Astrocyte (in vitro differentiated cells and primary cell): ENCODE data around the gene PROKR2. TPM values are rescaled to one million over a fixed set of nuclear protein-coding genes. Genes with fewer than 3 reads are reported as not detected.

Experiments
- DNase-seq: peaks from one replicate; pipeline ENCODE4 v3.0.0-alpha.2; 2010; ENCODE audit warnings: low read depth
- FAIRE-seq: peaks from 2 replicates; lab custom pipeline; 2011; peaks lifted over from hg19 to GRCh38; lab: Jason Lieb, UNC
- H2AFZ ChIP-seq: 2 replicates; pipeline ENCODE4 v1.6.0; 2012; ENCODE audit warnings: low read depth, low read length, inconsistent platforms
- H3K27ac ChIP-seq: 2 replicates; pipeline ENCODE4 v1.5.1; 2011; ENCODE audit warnings: low read depth, low read length, inconsistent platforms
- H3K27me3 ChIP-seq: 2 replicates; pipeline ENCODE4 v1.6.0; 2011; ENCODE audit warnings: low read length, inconsistent platforms; ENCODE audit not compliant: insufficient read depth
- H3K36me3 ChIP-seq: 2 replicates; pipeline ENCODE4 v1.5.1; 2011; ENCODE audit warnings: low read length, inconsistent platforms; ENCODE audit not compliant: insufficient read depth
- H3K4me1 ChIP-seq: 2 replicates; pipeline ENCODE4 v1.5.1; 2011; ENCODE audit warnings: low read length, inconsistent platforms; ENCODE audit not compliant: insufficient read depth
- H3K4me2 ChIP-seq: 2 replicates; pipeline ENCODE4 v1.6.0; 2012; ENCODE audit warnings: low read length, inconsistent platforms
- H3K4me3 ChIP-seq: 2 replicates; pipeline ENCODE4 v1.5.1; 2011; ENCODE audit warnings: low read depth, mild to moderate bottlenecking, low read length, inconsistent platforms; ENCODE audit not compliant: insufficient read depth
- H3K79me2 ChIP-seq: 2 replicates; pipeline ENCODE4 v1.6.0; 2012; ENCODE audit warnings: mild to moderate bottlenecking, low read length, inconsistent platforms; ENCODE audit not compliant: insufficient read depth
- H3K9ac ChIP-seq: 2 replicates; pipeline ENCODE4 v1.6.0; 2012; ENCODE audit warnings: mild to moderate bottlenecking, low read length, inconsistent platforms
- H3K9me3 ChIP-seq: 2 replicates; pipeline ENCODE4 v1.5.1; 2012; ENCODE audit warnings: low read depth, mild to moderate bottlenecking, low read length, inconsistent platforms; ENCODE audit not compliant: insufficient read depth
- H4K20me1 ChIP-seq: 2 replicates; pipeline ENCODE4 v1.6.0; 2012; ENCODE audit warnings: low read length, inconsistent platforms; ENCODE audit not compliant: insufficient read depth
- H3K27ac Mint-ChIP-seq: one replicate; pipeline ENCODE4 v1.8.0; 2021; ENCODE audit warnings: mild to moderate bottlenecking, mixed read lengths; ENCODE audit not compliant: unreplicated experiment
- H3K27me3 Mint-ChIP-seq: one replicate; pipeline ENCODE4 v1.8.0; 2021; ENCODE audit warnings: low read depth, mixed read lengths; ENCODE audit not compliant: unreplicated experiment
- H3K36me3 Mint-ChIP-seq: one replicate; pipeline ENCODE4 v1.8.0; 2021; ENCODE audit warnings: low read depth, mixed read lengths; ENCODE audit not compliant: unreplicated experiment
- H3K4me1 Mint-ChIP-seq: one replicate; pipeline ENCODE4 v1.8.0; 2021; ENCODE audit warnings: low read depth, mixed read lengths; ENCODE audit not compliant: unreplicated experiment
- H3K4me3 Mint-ChIP-seq: one replicate; pipeline ENCODE4 v1.8.0; 2021; ENCODE audit warnings: mild to moderate bottlenecking, moderate library complexity, mixed read lengths; ENCODE audit not compliant: unreplicated experiment
- H3K9me3 Mint-ChIP-seq: one replicate; pipeline ENCODE4 v1.8.0; 2021; ENCODE audit warnings: mild to moderate bottlenecking, mixed read lengths; ENCODE audit not compliant: unreplicated experiment
- EZH2 ChIP-seq: IDR thresholded peaks from 2 replicates; pipeline ENCODE4 v1.6.1; 2012; ENCODE audit warnings: mild to moderate bottlenecking, low read length, inconsistent platforms; ENCODE audit not compliant: insufficient read depth
- total RNA-seq: library from RNA; stranded (reverse); gene quantifications from 2 replicates; pipeline ENCODE4 v1.2.1, GENCODE V29; 2021
- TF ChIP-seq, protein P1 (sequence below): IDR thresholded peaks from 2 replicates; pipeline ENCODE4 v1.5.1; 2011; ENCODE audit warnings: low read depth, mild to moderate bottlenecking, inconsistent platforms, low read length, moderate library complexity; ENCODE audit not compliant: insufficient read depth

PROKR2 gene
- total RNA-seq, 1 donor from 2014 or later, result not detected

DNA sequence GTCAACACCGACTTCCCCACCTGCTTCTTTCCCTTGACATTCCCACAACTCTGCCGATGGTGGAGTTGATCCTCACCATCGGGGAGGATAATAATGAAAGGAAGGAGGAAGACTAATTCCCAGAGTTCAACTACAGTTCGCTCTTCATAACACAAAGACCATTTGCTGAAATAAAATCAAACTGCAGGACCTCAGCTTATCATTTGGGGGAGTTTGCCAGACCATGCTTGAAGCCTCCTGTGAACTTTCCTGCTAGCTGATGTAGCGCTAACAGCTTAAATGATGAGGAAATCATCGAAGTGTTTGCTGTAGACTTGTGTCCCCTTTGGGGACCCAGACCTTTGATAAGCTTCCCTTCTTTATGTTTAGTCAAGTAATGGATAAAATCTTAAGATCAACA lies 26.2 kb downstream of the PROKR2 start:
- Mint-ChIP-seq H3K36me3 (no peaks in the 10 kb centered on the region), H3K9me3 (peaks cover 11% of the 10 kb centered on the region), H3K4me3 (no peak overlapping the region), H3K4me1 (no peaks in the 10 kb centered on the region), H3K27me3 (peaks cover 26% of the 10 kb centered on the region), H3K27ac (no peak overlapping the region)
- DNase-seq, result no peak
- Histone ChIP-seq H3K4me2 (no peak overlapping the region), H4K20me1 (no peaks in the 10 kb centered on the region), H2AFZ (no peak overlapping the region), H3K9ac (no peak overlapping the region), H3K27ac (no peak overlapping the region), H3K9me3 (no peaks in the 10 kb centered on the region), H3K36me3 (no peaks in the 10 kb centered on the region), H3K4me3 (no peak overlapping the region), H3K4me1 (no peaks in the 10 kb centered on the region), H3K79me2 (no peaks in the 10 kb centered on the region), H3K27me3 (no peaks in the 10 kb centered on the region)
- TF ChIP-seq EZH2, result no peak
- TF ChIP-seq, protein P1, sequence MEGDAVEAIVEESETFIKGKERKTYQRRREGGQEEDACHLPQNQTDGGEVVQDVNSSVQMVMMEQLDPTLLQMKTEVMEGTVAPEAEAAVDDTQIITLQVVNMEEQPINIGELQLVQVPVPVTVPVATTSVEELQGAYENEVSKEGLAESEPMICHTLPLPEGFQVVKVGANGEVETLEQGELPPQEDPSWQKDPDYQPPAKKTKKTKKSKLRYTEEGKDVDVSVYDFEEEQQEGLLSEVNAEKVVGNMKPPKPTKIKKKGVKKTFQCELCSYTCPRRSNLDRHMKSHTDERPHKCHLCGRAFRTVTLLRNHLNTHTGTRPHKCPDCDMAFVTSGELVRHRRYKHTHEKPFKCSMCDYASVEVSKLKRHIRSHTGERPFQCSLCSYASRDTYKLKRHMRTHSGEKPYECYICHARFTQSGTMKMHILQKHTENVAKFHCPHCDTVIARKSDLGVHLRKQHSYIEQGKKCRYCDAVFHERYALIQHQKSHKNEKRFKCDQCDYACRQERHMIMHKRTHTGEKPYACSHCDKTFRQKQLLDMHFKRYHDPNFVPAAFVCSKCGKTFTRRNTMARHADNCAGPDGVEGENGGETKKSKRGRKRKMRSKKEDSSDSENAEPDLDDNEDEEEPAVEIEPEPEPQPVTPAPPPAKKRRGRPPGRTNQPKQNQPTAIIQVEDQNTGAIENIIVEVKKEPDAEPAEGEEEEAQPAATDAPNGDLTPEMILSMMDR, result no peak
- FAIRE-seq, result no peak

DNA sequence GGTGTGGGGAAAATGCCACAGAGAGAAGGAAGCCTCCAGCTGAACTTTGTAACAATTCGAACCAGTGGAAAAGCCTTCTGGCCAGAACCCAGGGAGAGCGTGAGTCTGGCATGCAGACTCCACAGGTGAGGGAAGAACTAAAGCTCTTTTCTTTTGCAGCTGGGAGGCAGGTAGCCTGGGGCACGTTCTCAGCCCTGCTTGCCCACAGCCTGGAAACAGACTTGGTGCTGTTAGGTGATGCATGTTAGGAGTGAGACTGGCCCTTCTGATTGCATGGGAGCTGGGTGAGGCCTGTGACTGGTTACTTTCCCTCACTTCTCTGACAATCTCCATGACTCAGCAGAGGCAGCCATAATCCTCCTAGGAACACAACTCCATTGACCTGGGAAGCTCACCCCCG lies 34.2 kb downstream of the PROKR2 start:
- no peaks in the 10 kb centered on the region for H3K36me3 Mint-ChIP-seq
- peaks cover 6% of the 10 kb centered on the region for H3K27me3 Mint-ChIP-seq
- TF ChIP-seq, protein P1, result no peak
- TF ChIP-seq EZH2, result no peak
- Histone ChIP-seq H3K36me3 (no peaks in the 10 kb centered on the region), H4K20me1 (no peaks in the 10 kb centered on the region), H3K27me3 (no peaks in the 10 kb centered on the region), H3K4me1 (no peaks in the 10 kb centered on the region), H2AFZ (no peak overlapping the region), H3K27ac (no peak overlapping the region), H3K79me2 (no peaks in the 10 kb centered on the region), H3K9ac (no peak overlapping the region), H3K4me2 (no peak overlapping the region), H3K4me3 (no peak overlapping the region), H3K9me3 (no peaks in the 10 kb centered on the region)
- H3K4me1 Mint-ChIP-seq, result no peaks in the 10 kb centered on the region
- H3K27ac Mint-ChIP-seq, result no peak overlapping the region
- peaks cover 10% of the 10 kb centered on the region for H3K9me3 Mint-ChIP-seq
- H3K4me3 Mint-ChIP-seq, result no peak overlapping the region
- FAIRE-seq, result no peak
- DNase-seq, result no peak

DNA sequence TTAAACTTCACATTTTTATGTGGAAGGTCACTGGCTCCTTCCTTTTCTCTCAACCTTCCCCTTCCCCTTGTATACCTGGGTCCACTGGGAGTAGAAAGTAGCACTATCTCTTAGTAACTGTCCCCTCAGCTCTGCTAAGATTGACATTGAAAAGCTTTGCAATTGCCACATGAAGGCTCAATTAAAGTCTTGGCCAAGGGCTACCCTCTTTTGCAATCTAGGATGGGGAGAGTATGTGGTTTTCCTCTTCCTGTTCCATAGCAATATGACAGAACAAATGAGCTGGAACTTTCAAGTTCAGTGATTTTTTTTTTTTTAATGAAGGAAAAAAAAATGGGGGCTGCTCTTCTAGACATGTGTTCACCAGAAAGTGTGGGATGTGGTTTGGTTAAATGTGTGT lies 37.1 kb downstream of the PROKR2 start:
- Mint-ChIP-seq H3K4me3 (no peak overlapping the region), H3K36me3 (no peaks in the 10 kb centered on the region), H3K27ac (no peak overlapping the region), H3K9me3 (peaks cover 8% of the 10 kb centered on the region), H3K27me3 (peaks cover 6% of the 10 kb centered on the region), H3K4me1 (no peaks in the 10 kb centered on the region)
- Histone ChIP-seq H3K4me2 (no peak overlapping the region), H3K27me3 (no peaks in the 10 kb centered on the region), H3K36me3 (no peaks in the 10 kb centered on the region), H2AFZ (no peak overlapping the region), H3K27ac (no peak overlapping the region), H4K20me1 (no peaks in the 10 kb centered on the region), H3K79me2 (no peaks in the 10 kb centered on the region), H3K9me3 (no peaks in the 10 kb centered on the region), H3K4me1 (no peaks in the 10 kb centered on the region), H3K4me3 (no peak overlapping the region), H3K9ac (no peak overlapping the region)
- DNase-seq (no peak), FAIRE-seq (no peak)
- TF ChIP-seq, protein P1, result no peak
- TF ChIP-seq EZH2, result no peak
